Osteocyte (in vitro differentiated cells): ENCODE data around the gene APBA1. TPM values are rescaled to one million over a fixed set of nuclear protein-coding genes. Genes with fewer than 3 reads are reported as not detected.
A peak's percentile ranks its signal among the peaks of the same experiment; 100 is the strongest.

ENCODE experiments used
- DNase-seq: peaks from one replicate; pipeline ENCODE4 v3.0.0; 2021; ENCODE audit warnings: mixed read lengths; ENCODE audit not compliant: unreplicated experiment; ENCODE audit errors: extremely low spot score
- H3K27ac Mint-ChIP-seq: one replicate; pipeline ENCODE4 v1.8.0; 2021; ENCODE audit warnings: mild to moderate bottlenecking, mixed read lengths; ENCODE audit not compliant: unreplicated experiment
- H3K27me3 Mint-ChIP-seq: one replicate; pipeline ENCODE4 v1.8.0; 2021; ENCODE audit warnings: mixed read lengths; ENCODE audit not compliant: unreplicated experiment
- H3K36me3 Mint-ChIP-seq: one replicate; pipeline ENCODE4 v1.8.0; 2021; ENCODE audit warnings: mixed read lengths; ENCODE audit not compliant: unreplicated experiment
- H3K4me1 Mint-ChIP-seq: one replicate; pipeline ENCODE4 v1.8.0; 2021; ENCODE audit warnings: mixed read lengths; ENCODE audit not compliant: unreplicated experiment
- H3K4me3 Mint-ChIP-seq: one replicate; pipeline ENCODE4 v1.8.0; 2021; ENCODE audit warnings: mild to moderate bottlenecking, moderate library complexity, mixed read lengths; ENCODE audit not compliant: unreplicated experiment
- H3K9me3 Mint-ChIP-seq: one replicate; pipeline ENCODE4 v1.8.0; 2021; ENCODE audit warnings: mixed read lengths; ENCODE audit not compliant: unreplicated experiment
- CTCF ChIP-seq: fragments of 200-600 bp; sonication (generic); IDR thresholded peaks from 2 replicates; pipeline ENCODE4 v1.5.0; 2021; ENCODE audit warnings: antibody characterized with exemption, mild to moderate bottlenecking, moderate library complexity
- total RNA-seq: library from RNA; stranded (reverse); gene quantifications from 2 replicates; pipeline ENCODE4 v1.2.1, GENCODE V29; 2021

The APBA1 gene
- total RNA-seq, 1 donor from 2014 or later = 5.2 TPM

GRCh38 chr9:69647804-69648203, 24.4 kb downstream of the APBA1 start:
- Mint-ChIP-seq H3K4me3 (no peak overlapping the region), H3K27me3 (no peaks in the 10 kb centered on the region), H3K9me3 (no peaks in the 10 kb centered on the region), H3K27ac (no peak overlapping the region), H3K4me1 (peaks cover 18% of the 10 kb centered on the region), H3K36me3 (no peaks in the 10 kb centered on the region)
- TF ChIP-seq CTCF = no peak
- DNase-seq = no peak

GRCh38 chr9:69646810-69647209, 25.4 kb downstream of the APBA1 start:
- TF ChIP-seq CTCF = no peak
- H3K27ac Mint-ChIP-seq = no peak overlapping the region
- peaks cover 18% of the 10 kb centered on the region for H3K4me1 Mint-ChIP-seq
- H3K9me3 Mint-ChIP-seq = peaks cover 5% of the 10 kb centered on the region
- no peak for DNase-seq
- H3K36me3 Mint-ChIP-seq = no peaks in the 10 kb centered on the region
- no peak overlapping the region for H3K4me3 Mint-ChIP-seq
- H3K27me3 Mint-ChIP-seq = no peaks in the 10 kb centered on the region

- Mint-ChIP-seq H3K4me1 (peaks cover 12% of the 10 kb centered on the region), H3K4me3 (no peak overlapping the region), H3K9me3 (peaks cover 11% of the 10 kb centered on the region), H3K36me3 (no peaks in the 10 kb centered on the region), H3K27ac (no peak overlapping the region), H3K27me3 (no peaks in the 10 kb centered on the region)
- no peak for TF ChIP-seq CTCF
- DNase-seq = no peak
These were observed 26.7 kb downstream of the APBA1 start for GRCh38 chr9:69645488-69645887.

- DNase-seq = no peak
- H3K27ac Mint-ChIP-seq = no peak overlapping the region
- no peaks in the 10 kb centered on the region for H3K4me1 Mint-ChIP-seq
- no peak for TF ChIP-seq CTCF
- no peaks in the 10 kb centered on the region for H3K36me3 Mint-ChIP-seq
- no peak overlapping the region for H3K4me3 Mint-ChIP-seq
- no peaks in the 10 kb centered on the region for H3K27me3 Mint-ChIP-seq
- peaks cover 11% of the 10 kb centered on the region for H3K9me3 Mint-ChIP-seq
These were observed 29.1 kb downstream of the APBA1 start for GRCh38 chr9:69643098-69643497.

GRCh38 chr9:69637817-69638200, 34.4 kb downstream of the APBA1 start:
- H3K9me3 Mint-ChIP-seq = peaks cover 11% of the 10 kb centered on the region
- H3K27me3 Mint-ChIP-seq = no peaks in the 10 kb centered on the region
- no peaks in the 10 kb centered on the region for H3K36me3 Mint-ChIP-seq
- H3K27ac Mint-ChIP-seq = peak overlapping the region; percentile 15
- DNase-seq = no peak
- TF ChIP-seq CTCF = no peak
- H3K4me3 Mint-ChIP-seq = no peak overlapping the region
- peaks cover 4% of the 10 kb centered on the region for H3K4me1 Mint-ChIP-seq
